Right lobe of liver (tissue), 6 donors: ENCODE data around the gene SRPK3. TPM values are rescaled to one million over a fixed set of nuclear protein-coding genes. Genes with fewer than 3 reads are reported as not detected.
A peak's percentile ranks its signal among the peaks of the same experiment; 100 is the strongest.

Source experiments
- ATAC-seq, 4 donors: fragments of 200-7000 bp; cut with Tn5 transposase; one replicate each; pipeline ENCODE4 v1.9.1; 2020; ENCODE audit warnings: mild to moderate bottlenecking in 4 of 4, moderate library complexity in 4 of 4
- DNase-seq, 3 donors: peaks; one replicate each; pipeline ENCODE4 v3.0.0-alpha.2; 2020
- H3K27ac ChIP-seq, 3 donors: fragments of 200-600 bp; one replicate each; pipeline ENCODE4 v1.8.0; 2022
- H3K27me3 ChIP-seq, 2 donors: fragments of 200-600 bp; one replicate each; pipeline ENCODE4 v1.8.0; 2022
- H3K36me3 ChIP-seq, 4 donors: fragments of 200-600 bp; sonication (generic) in 1 of 4; one replicate each; pipeline versions ENCODE4 v1.5.1 to v1.8.0; 2017 to 2022; ENCODE audit warnings: control low read depth in 1 of 4
- H3K4me1 ChIP-seq, 4 donors: fragments of 200-600 bp; sonication (generic) in 1 of 4; one replicate each; pipeline versions ENCODE4 v1.5.1 to v1.8.0; 2017 to 2022; ENCODE audit warnings: control low read depth in 1 of 4
- H3K4me3 ChIP-seq, 3 donors: fragments of 200-600 bp; one replicate each; pipeline ENCODE4 v1.8.0; 2022
- H3K9me3 ChIP-seq, 4 donors: fragments of 200-600 bp; sonication (generic) in 1 of 4; one replicate each; pipeline versions ENCODE4 v1.5.1 to v1.8.0; 2017 to 2022; ENCODE audit warnings: control low read depth in 1 of 4
- POLR2A ChIP-seq: fragments of 450-650 bp; IDR thresholded peaks from one replicate; pipeline ENCODE4 v1.6.1; 2017; ENCODE audit warnings: antibody characterized with exemption, mild to moderate bottlenecking
- WGBS: methylation state at CpG from one replicate; pipeline ENCODE4 v1.1.6; 2018; ENCODE audit warnings: low coverage, low lambda C conversion rate; ENCODE audit not compliant: insufficient coverage; ENCODE audit errors: missing lambda C conversion rate; 5-methylcytosine and 5-hydroxymethylcytosine counted together
- intact Hi-C, 2 donors: fragments of 100-400 bp; cut with DNase I; formaldehyde crosslinking; loops; one replicate each; pipeline versions ENCODE4 v1.11.2 to v1.14.1; 2022
- total RNA-seq, 6 experiments: library from RNA; depleted of rRNA in 2 of 6; stranded (reverse); fragments of >200 nt in 2 of 6; fragmentation: NEBNext Ultra II Directional in 3 of 6; extraction: Animal tissue kit (Norgen Biotek cat#: 25700) in 3 of 6; gene quantifications; one replicate each; pipeline versions ENCODE4 v1.1.0 to v1.2.4, GENCODE V29; 2016 to 2023
- TF ChIP-seq, protein P1 (sequence below), 4 donors: fragments of 200-600 bp in 3 of 4; fragments of 450-650 bp in 1 of 4; IDR thresholded peaks; one replicate each; pipeline versions ENCODE4 v1.5.1 to v1.8.0; 2016 to 2022; ENCODE audit warnings: antibody characterized with exemption in 4 of 4, mild to moderate bottlenecking in 2 of 4
- donor health status: DM: no; HTN: yes; CAD: no.
- donor health status: DM: no; HTN: no; CAD: no.
- donor health status: DM: no; HTN: no; CAD: no.
- donor health status: DM: no; HTN: yes; CAD: no.
- donor health status: DM: no; HTN: yes; CAD: no.

The SRPK3 gene
- total RNA-seq, 6 experiments from 2014 or later: not detected

DNA sequence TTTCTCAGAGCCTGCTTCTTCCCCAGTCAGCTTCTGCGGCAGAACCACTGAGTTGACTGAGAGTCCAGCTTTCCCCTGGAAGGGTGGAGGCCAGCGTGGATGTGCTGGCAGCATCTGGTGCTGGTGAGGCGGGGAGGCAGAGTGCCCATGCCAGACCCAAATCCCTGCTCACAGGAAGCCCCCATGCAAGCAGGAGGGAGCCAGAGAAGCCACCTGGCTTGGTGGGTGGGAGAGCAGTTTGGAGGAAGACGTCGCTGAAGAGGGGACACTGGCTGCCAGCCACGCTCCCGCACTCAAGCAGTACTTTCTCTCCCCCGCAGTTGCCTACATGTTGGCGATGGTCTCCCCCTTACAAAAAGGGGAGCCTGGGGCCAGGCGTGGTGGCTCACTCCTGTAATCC, 43.5 kb downstream of the SRPK3 start:
- intact Hi-C loops: no loop called here
- DNase-seq (no peak), ATAC-seq (no peak)
- Histone ChIP-seq H3K4me3 (no peak overlapping the region), H3K36me3 (no peaks in the 10 kb centered on the region), H3K27ac (no peak overlapping the region), H3K9me3 (no peaks in the 10 kb centered on the region), H3K27me3 (peaks cover 0 to 27% of the 10 kb centered on the region in 2 donors), H3K4me1 (no peaks in the 10 kb centered on the region)
- no peak for TF ChIP-seq POLR2A
- TF ChIP-seq, protein P1, sequence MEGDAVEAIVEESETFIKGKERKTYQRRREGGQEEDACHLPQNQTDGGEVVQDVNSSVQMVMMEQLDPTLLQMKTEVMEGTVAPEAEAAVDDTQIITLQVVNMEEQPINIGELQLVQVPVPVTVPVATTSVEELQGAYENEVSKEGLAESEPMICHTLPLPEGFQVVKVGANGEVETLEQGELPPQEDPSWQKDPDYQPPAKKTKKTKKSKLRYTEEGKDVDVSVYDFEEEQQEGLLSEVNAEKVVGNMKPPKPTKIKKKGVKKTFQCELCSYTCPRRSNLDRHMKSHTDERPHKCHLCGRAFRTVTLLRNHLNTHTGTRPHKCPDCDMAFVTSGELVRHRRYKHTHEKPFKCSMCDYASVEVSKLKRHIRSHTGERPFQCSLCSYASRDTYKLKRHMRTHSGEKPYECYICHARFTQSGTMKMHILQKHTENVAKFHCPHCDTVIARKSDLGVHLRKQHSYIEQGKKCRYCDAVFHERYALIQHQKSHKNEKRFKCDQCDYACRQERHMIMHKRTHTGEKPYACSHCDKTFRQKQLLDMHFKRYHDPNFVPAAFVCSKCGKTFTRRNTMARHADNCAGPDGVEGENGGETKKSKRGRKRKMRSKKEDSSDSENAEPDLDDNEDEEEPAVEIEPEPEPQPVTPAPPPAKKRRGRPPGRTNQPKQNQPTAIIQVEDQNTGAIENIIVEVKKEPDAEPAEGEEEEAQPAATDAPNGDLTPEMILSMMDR (IDR thresholded peaks at IDR 0.05): no peak
- WGBS: 92% methylated on average over 4 of the region's 10 CpGs

DNA sequence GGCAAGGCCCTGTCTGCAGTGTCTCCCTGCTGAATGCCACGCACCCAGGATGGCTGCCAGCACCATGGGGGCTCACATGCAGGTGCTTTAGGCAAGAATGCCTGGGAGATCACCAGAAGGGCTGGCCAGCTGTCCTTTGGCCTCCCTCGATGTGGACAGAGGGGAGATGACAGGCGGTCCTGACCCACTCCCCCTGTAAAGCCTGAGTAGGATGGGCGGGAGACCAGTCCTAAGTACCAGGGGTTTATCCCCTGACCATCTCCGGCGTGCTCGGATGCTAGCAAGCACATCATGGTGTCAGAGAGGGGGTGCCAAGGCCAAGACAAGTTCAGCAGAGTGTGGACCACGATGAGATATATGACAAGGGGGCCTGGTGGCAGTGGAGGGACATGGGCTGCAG, 44.2 kb downstream of the SRPK3 start:
- TF ChIP-seq POLR2A: no peak
- TF ChIP-seq, protein P1 (IDR thresholded peaks at IDR 0.05): no peak
- no peak for ATAC-seq
- no peaks in the 10 kb centered on the region for H3K4me1 ChIP-seq
- no peak overlapping the region for H3K27ac ChIP-seq
- intact Hi-C loops: no loop called here
- H3K36me3 ChIP-seq: no peaks in the 10 kb centered on the region
- no peaks in the 10 kb centered on the region for H3K9me3 ChIP-seq
- DNase-seq: no peak
- no peak overlapping the region for H3K4me3 ChIP-seq
- 33% methylated on average over 1 of the region's 8 CpGs for WGBS
- peaks cover 0 to 28% of the 10 kb centered on the region in 2 donors for H3K27me3 ChIP-seq

DNA sequence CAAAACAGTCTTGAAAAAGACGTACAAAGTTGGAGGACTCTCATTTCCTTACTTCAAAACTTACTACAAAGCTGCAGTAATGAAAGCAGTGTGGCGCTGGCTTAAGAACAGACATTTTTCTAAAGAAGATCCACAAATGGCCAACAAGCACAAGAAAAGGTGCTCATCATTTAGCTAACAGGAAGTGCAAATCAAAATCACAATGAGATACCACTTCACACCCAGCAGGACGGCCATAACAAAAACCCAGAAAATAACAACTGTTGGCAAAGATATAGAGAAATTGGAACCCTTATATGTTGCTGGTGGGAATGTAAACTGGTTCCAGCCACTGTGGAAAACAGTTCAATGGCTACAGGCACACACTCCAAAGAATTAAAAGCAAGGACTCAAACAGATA, 46.2 kb downstream of the SRPK3 start:
- no peak overlapping the region for H3K27ac ChIP-seq
- H3K4me1 ChIP-seq: no peaks in the 10 kb centered on the region
- ATAC-seq (no peak), DNase-seq (no peak)
- H3K36me3 ChIP-seq: no peaks in the 10 kb centered on the region
- H3K27me3 ChIP-seq: peaks cover 0 to 27% of the 10 kb centered on the region in 2 donors
- intact Hi-C loops: no loop called here
- TF ChIP-seq POLR2A: no peak
- TF ChIP-seq, protein P1 (IDR thresholded peaks at IDR 0.05): no peak
- no peaks in the 10 kb centered on the region for H3K9me3 ChIP-seq
- no peak overlapping the region for H3K4me3 ChIP-seq
- WGBS: 42% methylated on average over 3 of the region's 3 CpGs

DNA sequence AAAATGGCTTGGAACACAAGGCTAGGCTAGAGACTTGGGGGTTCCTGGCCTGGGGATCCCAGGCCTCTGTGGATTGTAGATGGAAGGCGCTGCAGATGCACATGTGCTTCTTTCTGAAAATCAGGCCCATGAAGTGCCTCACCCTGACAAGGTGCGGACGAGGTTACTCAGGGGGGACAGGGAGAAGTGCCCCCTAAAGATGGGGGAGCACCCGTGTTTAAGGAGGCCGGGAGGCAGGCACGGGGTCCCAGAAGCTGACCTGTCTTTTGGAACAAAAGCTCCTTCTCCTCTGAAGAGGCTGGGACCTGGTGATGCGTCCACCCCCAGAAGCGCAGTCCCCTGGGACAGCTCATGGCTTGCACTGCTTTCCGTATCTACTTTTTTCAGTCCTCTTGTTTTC, 47.1 kb downstream of the SRPK3 start:
- 62% methylated on average over 8 of the region's 9 CpGs for WGBS
- Histone ChIP-seq H3K4me3 (no peak overlapping the region), H3K9me3 (no peaks in the 10 kb centered on the region), H3K4me1 (no peaks in the 10 kb centered on the region), H3K27ac (no peak overlapping the region), H3K27me3 (peaks cover 0 to 27% of the 10 kb centered on the region in 2 donors), H3K36me3 (no peaks in the 10 kb centered on the region)
- no peak for ATAC-seq
- intact Hi-C loops: no loop called here
- DNase-seq: no peak
- no peak for TF ChIP-seq POLR2A
- TF ChIP-seq, protein P1 (IDR thresholded peaks at IDR 0.05): no peak

DNA sequence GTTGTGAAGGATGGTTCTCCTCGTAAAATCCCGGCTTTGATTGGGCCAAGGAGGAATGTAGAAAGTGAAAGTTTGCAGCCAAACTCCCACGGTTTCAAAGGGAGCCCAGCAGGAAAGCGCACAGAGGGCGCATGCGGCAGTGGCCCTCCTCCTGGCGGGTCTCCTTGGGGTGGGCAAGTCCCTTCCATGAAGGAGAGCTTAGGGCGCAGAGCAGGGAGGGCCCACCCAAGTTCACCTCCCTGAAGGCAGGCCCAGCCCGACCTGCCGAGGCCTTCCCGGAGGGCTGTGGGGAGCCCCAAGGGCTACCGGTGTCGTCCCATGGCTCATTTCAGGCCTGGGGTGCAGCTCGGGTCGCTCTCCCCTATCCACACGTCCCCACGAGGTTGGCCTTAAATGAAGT, 47.5 kb downstream of the SRPK3 start:
- no peak for TF ChIP-seq POLR2A
- TF ChIP-seq, protein P1 (IDR thresholded peaks at IDR 0.05): no peak
- H3K27me3 ChIP-seq: peaks cover 0 to 27% of the 10 kb centered on the region in 2 donors
- intact Hi-C loops: no loop called here
- peak overlapping the region in 1 of 3 donors; percentile 11 for H3K4me3 ChIP-seq
- H3K9me3 ChIP-seq: no peaks in the 10 kb centered on the region
- H3K4me1 ChIP-seq: no peaks in the 10 kb centered on the region
- H3K36me3 ChIP-seq: no peaks in the 10 kb centered on the region
- ATAC-seq (no peak), DNase-seq (no peak)
- WGBS: 28% methylated on average over 2 of the region's 17 CpGs
- H3K27ac ChIP-seq: no peak overlapping the region
